Keratinocyte (primary cell): Measurements from ENCODE around the gene SCMH1. TPM values are rescaled to one million over a fixed set of nuclear protein-coding genes. Genes with fewer than 3 reads are reported as not detected.

Experiments used
- DNase-seq: peaks from one replicate; pipeline ENCODE4 v3.0.0-alpha.2; 2011; ENCODE audit warnings: low read depth, missing footprints, low spot score
- FAIRE-seq: peaks from 2 replicates; lab custom pipeline; 2011; peaks lifted over from hg19 to GRCh38; lab: Jason Lieb, UNC
- H2AFZ ChIP-seq: 2 replicates; pipeline ENCODE4 v1.6.0; 2012; ENCODE audit warnings: low read length, control low read depth, inconsistent platforms; ENCODE audit not compliant: control insufficient read depth
- H3K27ac ChIP-seq: 2 replicates; pipeline ENCODE4 v1.5.1; 2011; ENCODE audit warnings: low read length; ENCODE audit not compliant: control insufficient read depth, insufficient read depth
- H3K27me3 ChIP-seq: 3 replicates; pipeline ENCODE4 v1.6.0; 2011; ENCODE audit warnings: low read length; ENCODE audit not compliant: control insufficient read depth, insufficient read depth; ENCODE audit errors: extremely low read depth
- H3K36me3 ChIP-seq, 2 experiments: 2 replicates in 1 of 2; 3 replicates in 1 of 2; pipeline ENCODE4 v1.5.1; 2011; ENCODE audit warnings: low read length in 2 of 2, mild to moderate bottlenecking in 1 of 2; ENCODE audit not compliant: control insufficient read depth in 2 of 2, insufficient read depth in 2 of 2; ENCODE audit errors: extremely low read depth in 1 of 2
- H3K4me1 ChIP-seq: 3 replicates; pipeline ENCODE4 v1.5.1; 2011; ENCODE audit warnings: low read length; ENCODE audit not compliant: control insufficient read depth, insufficient read depth; ENCODE audit errors: extremely low read depth
- H3K4me2 ChIP-seq: 3 replicates; pipeline ENCODE4 v1.6.0; 2011; ENCODE audit warnings: low read depth, low read length; ENCODE audit not compliant: control insufficient read depth, insufficient read depth; ENCODE audit errors: extremely low read depth
- H3K4me3 ChIP-seq, 3 experiments: fragments of 200-600 bp in 1 of 3; sonication (generic) in 1 of 3; 2 replicates in 2 of 3; 3 replicates in 1 of 3; pipeline ENCODE4 v1.5.1; 2011 to 2016; ENCODE audit warnings: low read length in 3 of 3, mild to moderate bottlenecking in 3 of 3, control low read depth in 2 of 3, inconsistent platforms in 1 of 3, low read depth in 1 of 3, mixed read lengths in 1 of 3, mixed run types in 1 of 3, moderate library complexity in 1 of 3; ENCODE audit not compliant: control insufficient read depth in 2 of 3, insufficient read depth in 2 of 3; ENCODE audit errors: extremely low read depth in 1 of 3
- H3K79me2 ChIP-seq: 2 replicates; pipeline ENCODE4 v1.6.0; 2012; ENCODE audit warnings: low read length; ENCODE audit not compliant: control insufficient read depth, insufficient read depth
- H3K9ac ChIP-seq: 3 replicates; pipeline ENCODE4 v1.6.0; 2011; ENCODE audit warnings: low read length; ENCODE audit not compliant: control insufficient read depth, insufficient read depth; ENCODE audit errors: extremely low read depth
- H3K9me1 ChIP-seq: 3 replicates; pipeline ENCODE4 v1.6.0; 2011; ENCODE audit warnings: low read length; ENCODE audit not compliant: control insufficient read depth, insufficient read depth; ENCODE audit errors: extremely low read depth
- H3K9me3 ChIP-seq: 2 replicates; pipeline ENCODE4 v1.5.1; 2012; ENCODE audit warnings: low read depth, low read length; ENCODE audit not compliant: control insufficient read depth
- H4K20me1 ChIP-seq: 3 replicates; pipeline ENCODE4 v1.6.0; 2011; ENCODE audit warnings: low read length; ENCODE audit not compliant: control insufficient read depth, insufficient read depth; ENCODE audit errors: extremely low read depth
- EZH2 ChIP-seq: IDR thresholded peaks from one replicate; pipeline ENCODE4 v1.6.1; 2012; ENCODE audit warnings: inconsistent platforms, mild to moderate bottlenecking, low read length, moderate library complexity
- dilution Hi-C: fragments of 300-500 bp; cut with MboI; formaldehyde crosslinking; loops from one replicate; pipeline ENCODE4 v1.7.0; 2020; ENCODE audit warnings: low sequenced_read_pairs; ENCODE audit not compliant: extremely low pct_ligation_motif_present
- polyA plus RNA-seq, 5 experiments: library from polyadenylated mRNA; depleted of rRNA in 3 of 5; stranded (reverse) in 3 of 5; stranded (forward) in 1 of 5; unstranded in 1 of 5; fragments of >200 nt; gene quantifications; 1 replicate in 1 of 5; 2 replicates in 3 of 5; 3 replicates in 1 of 5; pipeline versions ENCODE4 v1.2.1 to v1.2.3, GENCODE V29; 2011 to 2012; ENCODE audit warnings: missing spikeins in 2 of 5, low read depth in 1 of 5, low replicate concordance in 1 of 5
- TF ChIP-seq, protein P1 (sequence below), 3 experiments: IDR thresholded peaks in 1 of 3; conservative IDR thresholded peaks in 1 of 3; optimal IDR thresholded peaks in 1 of 3; 2 replicates in 2 of 3; 3 replicates in 1 of 3; pipeline versions ENCODE3 to v1.5.1; 2011; ENCODE audit warnings: low read length in 3 of 3, mild to moderate bottlenecking in 3 of 3, moderate library complexity in 2 of 3, control low read depth in 1 of 3, inconsistent platforms in 1 of 3; ENCODE audit not compliant: insufficient read depth in 2 of 3; ENCODE audit errors: extremely low read depth in 1 of 3

The SCMH1 gene
- polyA plus RNA-seq, 1 donor (not counting 4 experiments of a cell fraction or from before 2014, with no cell fraction given): 29.9 TPM

DNA sequence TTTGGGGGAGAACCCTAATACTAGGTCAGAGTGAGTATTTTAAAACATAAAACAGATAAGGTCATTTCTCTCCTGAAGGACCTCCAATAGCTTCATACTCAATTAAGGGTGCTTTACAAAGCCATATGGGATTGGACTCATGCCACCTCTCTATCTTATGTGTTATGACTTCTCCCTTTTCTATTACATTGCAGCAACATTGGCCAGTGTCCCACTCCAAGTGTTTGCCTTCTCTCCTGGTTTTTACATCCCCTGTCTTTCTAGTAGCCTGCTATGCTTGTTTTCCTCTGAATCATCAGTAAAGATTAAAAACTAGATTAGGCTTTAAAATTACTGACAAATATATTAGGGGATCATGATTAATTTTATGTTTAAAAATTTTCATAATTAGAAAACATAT, 66.6 kb downstream of the SCMH1 start:
- H3K79me2 ChIP-seq: no peaks in the 10 kb centered on the region
- DNase-seq (no peak), FAIRE-seq (no peak)
- dilution Hi-C loops: no loop called here
- H3K36me3 ChIP-seq: no peaks in the 10 kb centered on the region
- no peak overlapping the region for H3K9ac ChIP-seq
- H2AFZ ChIP-seq: no peak overlapping the region
- no peaks in the 10 kb centered on the region for H4K20me1 ChIP-seq
- no peak overlapping the region for H3K4me2 ChIP-seq
- H3K4me3 ChIP-seq: no peak overlapping the region
- H3K9me3 ChIP-seq: no peaks in the 10 kb centered on the region
- H3K27me3 ChIP-seq: no peaks in the 10 kb centered on the region
- no peaks in the 10 kb centered on the region for H3K9me1 ChIP-seq
- TF ChIP-seq, protein P1, sequence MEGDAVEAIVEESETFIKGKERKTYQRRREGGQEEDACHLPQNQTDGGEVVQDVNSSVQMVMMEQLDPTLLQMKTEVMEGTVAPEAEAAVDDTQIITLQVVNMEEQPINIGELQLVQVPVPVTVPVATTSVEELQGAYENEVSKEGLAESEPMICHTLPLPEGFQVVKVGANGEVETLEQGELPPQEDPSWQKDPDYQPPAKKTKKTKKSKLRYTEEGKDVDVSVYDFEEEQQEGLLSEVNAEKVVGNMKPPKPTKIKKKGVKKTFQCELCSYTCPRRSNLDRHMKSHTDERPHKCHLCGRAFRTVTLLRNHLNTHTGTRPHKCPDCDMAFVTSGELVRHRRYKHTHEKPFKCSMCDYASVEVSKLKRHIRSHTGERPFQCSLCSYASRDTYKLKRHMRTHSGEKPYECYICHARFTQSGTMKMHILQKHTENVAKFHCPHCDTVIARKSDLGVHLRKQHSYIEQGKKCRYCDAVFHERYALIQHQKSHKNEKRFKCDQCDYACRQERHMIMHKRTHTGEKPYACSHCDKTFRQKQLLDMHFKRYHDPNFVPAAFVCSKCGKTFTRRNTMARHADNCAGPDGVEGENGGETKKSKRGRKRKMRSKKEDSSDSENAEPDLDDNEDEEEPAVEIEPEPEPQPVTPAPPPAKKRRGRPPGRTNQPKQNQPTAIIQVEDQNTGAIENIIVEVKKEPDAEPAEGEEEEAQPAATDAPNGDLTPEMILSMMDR (optimal IDR thresholded peaks at IDR 0.05 in 1 of 3, IDR thresholded peaks at IDR 0.05 in 1 of 3, conservative IDR thresholded peaks at IDR 0.05 in 1 of 3; ENCODE audit: extremely low read depth in 1 of 3, insufficient read depth in 2 of 3, low read length in 3 of 3): no peak
- no peak for TF ChIP-seq EZH2
- no peak overlapping the region for H3K27ac ChIP-seq
- peaks cover 6% of the 10 kb centered on the region for H3K4me1 ChIP-seq

DNA sequence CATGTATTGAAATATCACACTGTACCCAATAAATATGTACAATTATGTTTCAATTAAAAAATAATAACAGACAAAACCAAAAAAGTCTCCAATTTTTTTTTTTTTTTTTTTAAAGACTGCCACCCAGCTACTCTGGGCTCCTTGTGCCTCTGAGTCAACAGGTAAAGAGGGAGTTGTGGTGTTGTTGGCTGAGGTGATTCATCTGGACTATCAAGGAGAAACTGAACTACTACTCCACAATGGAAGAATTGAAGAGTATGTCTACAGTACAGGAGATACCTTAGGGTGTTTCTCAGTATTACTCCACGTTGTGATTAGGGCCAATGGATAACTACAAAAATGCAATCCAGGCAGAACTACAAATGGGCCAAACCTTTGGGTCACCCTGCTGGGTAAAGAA, 67.9 kb downstream of the SCMH1 start:
- Histone ChIP-seq H3K4me3 (no peak overlapping the region), H3K4me1 (peaks cover 6% of the 10 kb centered on the region), H2AFZ (no peak overlapping the region), H3K36me3 (no peaks in the 10 kb centered on the region), H4K20me1 (no peaks in the 10 kb centered on the region), H3K9ac (no peak overlapping the region), H3K27me3 (no peaks in the 10 kb centered on the region), H3K4me2 (no peak overlapping the region), H3K79me2 (no peaks in the 10 kb centered on the region), H3K9me1 (no peaks in the 10 kb centered on the region), H3K9me3 (no peaks in the 10 kb centered on the region), H3K27ac (peak overlapping the region; percentile 19)
- DNase-seq: peak; percentile 35
- TF ChIP-seq EZH2: no peak
- TF ChIP-seq, protein P1 (optimal IDR thresholded peaks at IDR 0.05 in 1 of 3, IDR thresholded peaks at IDR 0.05 in 1 of 3, conservative IDR thresholded peaks at IDR 0.05 in 1 of 3; ENCODE audit: extremely low read depth in 1 of 3, insufficient read depth in 2 of 3, low read length in 3 of 3): no peak
- peak; percentile 58 for FAIRE-seq
- dilution Hi-C loops: no loop called here
